HT1080 (cell line): ENCODE measurements around the gene ZHX3. TPM values are rescaled to one million over a fixed set of nuclear protein-coding genes. Genes with fewer than 3 reads are reported as not detected.

Experiments
- DNase-seq: peaks from one replicate; pipeline ENCODE4 v3.0.0-alpha.2; 2015; ENCODE audit warnings: low read depth
- total RNA-seq: library from RNA; depleted of rRNA; stranded (reverse); fragments of >200 nt; shearing (Covaris generic); gene quantifications from 2 replicates; pipeline ENCODE4 v1.2.3, GENCODE V29; 2014

Gene ZHX3
- total RNA-seq, 1 experiment from 2014 or later, result 22.0 TPM

- DNase-seq, result no peak
These were observed 36.0 kb upstream of the ZHX3 start for GRCh38 chr20:41353530-41353929.

GRCh38 chr20:41352666-41353065 is 35.1 kb upstream of the ZHX3 start:
- no peak for DNase-seq

GRCh38 chr20:41352106-41352505 is 34.6 kb upstream of the ZHX3 start:
- DNase-seq, result no peak

GRCh38 chr20:41350408-41350962 is 33.0 kb upstream of the ZHX3 start:
- DNase-seq, result no peak

- DNase-seq, result no peak
These were observed 32.4 kb upstream of the ZHX3 start for GRCh38 chr20:41349943-41350342.

GRCh38 chr20:41349266-41349665 is 31.7 kb upstream of the ZHX3 start:
- DNase-seq, result no peak

- DNase-seq, result no peak
These were observed 31.1 kb upstream of the ZHX3 start for GRCh38 chr20:41348430-41349172.

GRCh38 chr20:41347523-41348429 is 30.2 kb upstream of the ZHX3 start:
- no peak for DNase-seq

GRCh38 chr20:41345729-41346067 is 28.2 kb upstream of the ZHX3 start:
- DNase-seq, result no peak

GRCh38 chr20:41344938-41345728 is 27.6 kb upstream of the ZHX3 start:
- peak; percentile 39 for DNase-seq

GRCh38 chr20:41344477-41344876 is 26.9 kb upstream of the ZHX3 start:
- DNase-seq, result no peak

- no peak for DNase-seq
These were observed 25.2 kb upstream of the ZHX3 start for GRCh38 chr20:41342474-41343464.

GRCh38 chr20:41340327-41341055 is 23.0 kb upstream of the ZHX3 start, which contains the start of gene LPIN3:
TSS of gene LPIN3 (plus strand) at chr20:41340821. CDS start at chr20:41345804, 4,983 bp downstream.
- DNase-seq, result peak; percentile 52

- DNase-seq, result peak; percentile 61
These were observed 22.4 kb upstream of the ZHX3 start for GRCh38 chr20:41339957-41340326.

- no peak for DNase-seq
These were observed 19.4 kb upstream of the ZHX3 start for GRCh38 chr20:41336711-41337492.

GRCh38 chr20:41335591-41335990 is 18.1 kb upstream of the ZHX3 start:
- no peak for DNase-seq

GRCh38 chr20:41334443-41335421 is 17.2 kb upstream of the ZHX3 start:
- no peak for DNase-seq
